Breast epithelium (tissue), 4 donors: ENCODE results near the gene PTRHD1. TPM values are rescaled to one million over a fixed set of nuclear protein-coding genes. Genes with fewer than 3 reads are reported as not detected.

Experiments used
- DNase-seq, 2 donors: peaks; one replicate each; pipeline ENCODE4 v3.0.0-alpha.2; 2019; ENCODE audit warnings: low spot score in 2 of 2
- H3K27ac ChIP-seq, 2 donors: fragments of 200-600 bp; sonication (generic) in 1 of 2; one replicate each; pipeline ENCODE4 v1.5.1; 2016 to 2019; ENCODE audit warnings: mild to moderate bottlenecking in 1 of 2
- H3K27me3 ChIP-seq, 2 donors: fragments of 200-600 bp; sonication (generic) in 1 of 2; one replicate each; pipeline versions ENCODE4 v1.5.1 to v1.6.0; 2017 to 2019; ENCODE audit warnings: control low read depth in 1 of 2, mild to moderate bottlenecking in 1 of 2
- H3K36me3 ChIP-seq: fragments of 200-600 bp; one replicate; pipeline ENCODE4 v1.5.1; 2019
- H3K4me1 ChIP-seq, 2 donors: fragments of 200-600 bp; sonication (generic); one replicate each; pipeline ENCODE4 v1.5.1; 2016 to 2019; ENCODE audit warnings: control low read depth in 1 of 2
- H3K4me3 ChIP-seq, 3 donors: fragments of 200-600 bp; sonication (generic); 1 replicate in 2 of 3; 2 replicates in 1 of 3; pipeline ENCODE4 v1.5.1; 2016 to 2019; ENCODE audit warnings: mild to moderate bottlenecking in 3 of 3, moderate library complexity in 2 of 3
- H3K9me3 ChIP-seq, 2 donors: fragments of 200-600 bp; sonication (generic) in 1 of 2; one replicate each; pipeline ENCODE4 v1.5.1; 2016 to 2019; ENCODE audit warnings: control low read depth in 1 of 2
- CTCF ChIP-seq, 3 donors: fragments of 450-650 bp; IDR thresholded peaks; one replicate each; pipeline ENCODE4 v1.5.1; 2016 to 2017; ENCODE audit warnings: antibody characterized with exemption in 3 of 3, mild to moderate bottlenecking in 3 of 3, moderate library complexity in 3 of 3
- POLR2A ChIP-seq: fragments of 450-650 bp; IDR thresholded peaks from one replicate; pipeline ENCODE4 v1.6.1; 2016; ENCODE audit warnings: antibody characterized with exemption, mild to moderate bottlenecking, moderate library complexity
- POLR2AphosphoS5 ChIP-seq, 3 donors: sonication (generic); formaldehyde crosslinking; IDR thresholded peaks; one replicate each; pipeline ENCODE4 v1.6.1; 2017; ENCODE audit warnings: antibody characterized with exemption in 3 of 3
- intact Hi-C: fragments of 100-400 bp; cut with DNase I; formaldehyde crosslinking; loops from one replicate; pipeline ENCODE4 v1.15.1; 2023; ENCODE audit warnings: low total_unique reads
- total RNA-seq, 3 donors: library from RNA; depleted of rRNA; stranded (reverse); fragments of >200 nt; gene quantifications; one replicate each; pipeline ENCODE4 v1.1.0, GENCODE V29; 2016

The PTRHD1 gene
- total RNA-seq, 3 donors from 2014 or later, result 19.3 to 38.8 (median 37.9) TPM

GRCh38 chr2:24763843-24764242 lies 29.3 kb downstream of the PTRHD1 start:
- Histone ChIP-seq H3K9me3 (no peaks in the 10 kb centered on the region), H3K4me1 (no peaks in the 10 kb centered on the region), H3K4me3 (no peak overlapping the region), H3K27me3 (no peaks in the 10 kb centered on the region), H3K27ac (no peak overlapping the region), H3K36me3 (peaks cover 3% of the 10 kb centered on the region)
- TF ChIP-seq POLR2A (no peak), CTCF (IDR thresholded peaks at IDR 0.05) (no peak), POLR2AphosphoS5 (IDR thresholded peaks at IDR 0.05) (no peak)
- intact Hi-C loops, result no loop called here
- DNase-seq, result no peak

GRCh38 chr2:24762518-24762917 lies 30.7 kb downstream of the PTRHD1 start:
- H3K27ac ChIP-seq, result no peak overlapping the region
- intact Hi-C loops, result no loop called here
- no peaks in the 10 kb centered on the region for H3K9me3 ChIP-seq
- TF ChIP-seq CTCF (IDR thresholded peaks at IDR 0.05) (no peak), POLR2AphosphoS5 (IDR thresholded peaks at IDR 0.05) (no peak), POLR2A (no peak)
- H3K4me1 ChIP-seq, result no peaks in the 10 kb centered on the region
- no peak for DNase-seq
- H3K27me3 ChIP-seq, result no peaks in the 10 kb centered on the region
- H3K36me3 ChIP-seq, result peaks cover 3% of the 10 kb centered on the region
- no peak overlapping the region for H3K4me3 ChIP-seq

- Histone ChIP-seq H3K4me1 (no peaks in the 10 kb centered on the region), H3K27ac (no peak overlapping the region), H3K9me3 (no peaks in the 10 kb centered on the region), H3K4me3 (no peak overlapping the region), H3K36me3 (peaks cover 3% of the 10 kb centered on the region), H3K27me3 (no peaks in the 10 kb centered on the region)
- no peak for DNase-seq
- TF ChIP-seq POLR2AphosphoS5 (IDR thresholded peaks at IDR 0.05) (no peak), POLR2A (no peak), CTCF (IDR thresholded peaks at IDR 0.05) (no peak)
- intact Hi-C loops, result no loop called here
Measured at GRCh38 chr2:24761866-24762265, 31.3 kb downstream of the PTRHD1 start.

GRCh38 chr2:24756789-24757188 lies 36.4 kb downstream of the PTRHD1 start:
- Histone ChIP-seq H3K9me3 (no peaks in the 10 kb centered on the region), H3K4me1 (no peaks in the 10 kb centered on the region), H3K4me3 (no peak overlapping the region), H3K36me3 (no peaks in the 10 kb centered on the region), H3K27me3 (no peaks in the 10 kb centered on the region), H3K27ac (no peak overlapping the region)
- intact Hi-C loops, result no loop called here
- DNase-seq, result no peak
- TF ChIP-seq POLR2A (no peak), CTCF (IDR thresholded peaks at IDR 0.05) (no peak), POLR2AphosphoS5 (IDR thresholded peaks at IDR 0.05) (no peak)

GRCh38 chr2:24754985-24755705 lies 38.0 kb downstream of the PTRHD1 start:
- Histone ChIP-seq H3K27ac (no peak overlapping the region), H3K9me3 (no peaks in the 10 kb centered on the region), H3K4me1 (no peaks in the 10 kb centered on the region), H3K27me3 (no peaks in the 10 kb centered on the region), H3K4me3 (no peak overlapping the region), H3K36me3 (no peaks in the 10 kb centered on the region)
- no peak for DNase-seq
- intact Hi-C loops, result no loop called here
- TF ChIP-seq POLR2AphosphoS5 (IDR thresholded peaks at IDR 0.05) (no peak), CTCF (IDR thresholded peaks at IDR 0.05) (no peak), POLR2A (no peak)
